Vagina (tissue), 2 donors: ENCODE measurements around the gene PLEKHA4. TPM values are rescaled to one million over a fixed set of nuclear protein-coding genes. Genes with fewer than 3 reads are reported as not detected.
"Not testable (repeated sequence)": the region's sequence is repeated elsewhere in the genome, so short reads cannot be mapped to it uniquely, and the experiment has no call there.

Experiments used
- DNase-seq, 2 donors: peaks; one replicate each; pipeline ENCODE4 v3.0.0-alpha.2; 2017; ENCODE audit errors: extremely low spot score in 2 of 2
- H3K27ac ChIP-seq: fragments of 200-600 bp; sonication (generic); one replicate; pipeline ENCODE4 v1.5.1; 2019
- H3K27me3 ChIP-seq: fragments of 200-600 bp; sonication (generic); one replicate; pipeline ENCODE4 v1.5.1; 2019
- H3K36me3 ChIP-seq, 2 donors: fragments of 200-600 bp; sonication (generic); one replicate each; pipeline ENCODE4 v1.5.1; 2017 to 2019
- H3K4me1 ChIP-seq: fragments of 200-600 bp; sonication (generic); one replicate; pipeline ENCODE4 v1.5.1; 2019
- H3K4me3 ChIP-seq, 2 donors: fragments of 200-600 bp; sonication (generic); 1 replicate in 1 of 2; 2 replicates in 1 of 2; pipeline ENCODE4 v1.5.1; 2016 to 2019
- H3K9me3 ChIP-seq: fragments of 200-600 bp; sonication (generic); one replicate; pipeline ENCODE4 v1.5.1; 2019
- CTCF ChIP-seq, 3 experiments: fragments of 450-650 bp in 2 of 3; fragments of 200-600 bp in 1 of 3; sonication (generic) in 1 of 3; IDR thresholded peaks; one replicate each; pipeline ENCODE4 v1.5.1; 2017 to 2019; ENCODE audit warnings: antibody characterized with exemption in 3 of 3, mild to moderate bottlenecking in 2 of 3, moderate library complexity in 2 of 3
- POLR2A ChIP-seq, 2 donors: fragments of 450-650 bp; IDR thresholded peaks; one replicate each; pipeline ENCODE4 v1.6.1; 2017; ENCODE audit warnings: antibody characterized with exemption in 2 of 2, mild to moderate bottlenecking in 2 of 2, moderate library complexity in 2 of 2
- POLR2AphosphoS5 ChIP-seq, 2 donors: sonication (generic); formaldehyde crosslinking; IDR thresholded peaks; one replicate each; pipeline ENCODE4 v1.9.0; 2017; ENCODE audit warnings: antibody characterized with exemption in 2 of 2, mild to moderate bottlenecking in 2 of 2, low read depth in 1 of 2; ENCODE audit not compliant: insufficient read depth in 1 of 2
- intact Hi-C: fragments of 100-400 bp; cut with DNase I; formaldehyde crosslinking; loops from one replicate; pipeline ENCODE4 v1.15.1; 2023
- total RNA-seq: library from RNA; depleted of rRNA; stranded (reverse); fragments of >200 nt; gene quantifications from one replicate; pipeline ENCODE4 v1.2.3, GENCODE V29; 2016

PLEKHA4 gene
- total RNA-seq, 1 donor from 2014 or later: 37.1 TPM

DNA sequence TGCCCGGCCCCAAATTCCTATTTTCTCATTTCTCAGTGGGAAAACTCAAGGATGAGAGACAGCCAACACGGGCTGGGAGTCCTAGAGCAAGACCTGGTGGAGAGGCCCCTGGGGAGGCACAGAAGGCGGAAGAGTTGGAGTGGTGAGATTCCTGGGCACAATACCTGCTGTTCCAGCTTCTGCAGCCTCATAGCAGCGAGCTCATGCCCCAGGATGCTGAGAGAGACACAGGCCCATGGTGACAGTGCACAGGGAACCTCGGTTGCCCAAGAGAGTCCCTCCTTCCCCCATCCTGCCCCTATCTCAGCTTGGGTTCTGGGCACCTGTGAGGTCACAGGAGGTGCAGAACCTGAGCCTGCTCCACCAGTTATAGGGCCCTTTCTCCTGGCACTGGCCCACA lies 28.8 kb upstream of the PLEKHA4 start:
- intact Hi-C loops: no loop called here

DNA sequence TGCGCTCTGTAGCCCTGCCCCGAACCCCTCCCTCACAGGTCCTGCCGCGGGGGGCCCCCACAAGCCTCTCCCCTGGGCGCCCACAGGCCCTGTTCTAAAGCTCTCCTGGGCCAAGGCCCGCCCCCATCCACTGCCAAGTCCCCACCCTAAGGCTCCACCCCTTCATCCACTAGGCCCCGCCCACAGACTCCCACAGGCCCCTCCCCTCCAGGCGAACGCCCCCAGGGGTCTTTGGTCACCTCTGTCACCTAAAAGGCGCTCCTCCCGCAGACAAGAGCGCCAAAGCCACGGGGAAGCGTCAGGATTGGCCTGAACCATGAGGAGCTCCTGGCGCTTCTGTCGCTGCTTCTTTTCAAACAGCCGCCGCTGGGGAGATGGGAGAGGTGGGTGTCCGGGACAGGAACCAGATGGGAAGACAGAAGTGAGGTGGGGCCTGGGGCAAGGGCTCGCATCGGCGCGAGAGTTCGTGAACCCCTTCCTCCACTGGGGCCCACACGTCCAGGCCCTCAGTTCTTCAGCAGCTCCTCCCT lies 27.8 kb upstream of the PLEKHA4 start:
- TF ChIP-seq POLR2AphosphoS5 (IDR thresholded peaks at IDR 0.05; ENCODE audit: insufficient read depth in 1 of 2, low read depth in 1 of 2) (peak in 1 of 2 donors; percentile 25), POLR2A (IDR thresholded peaks at IDR 0.05) (no peak)
- Histone ChIP-seq H3K27ac (peak overlapping the region; percentile 88), H3K4me1 (peaks cover 32% of the 10 kb centered on the region), H3K27me3 (no peaks in the 10 kb centered on the region), H3K9me3 (no peaks in the 10 kb centered on the region), H3K4me3 (peak overlapping the region; percentile 46 to 48), H3K36me3 (no peaks in the 10 kb centered on the region)
- intact Hi-C loops: no loop called here
- no peak for DNase-seq

More for the DNA sequence above, 28.8 kb upstream of the PLEKHA4 start:
- peaks cover 41% of the 10 kb centered on the region for H3K4me1 ChIP-seq
- no peaks in the 10 kb centered on the region for H3K9me3 ChIP-seq
- TF ChIP-seq POLR2AphosphoS5 (IDR thresholded peaks at IDR 0.05; ENCODE audit: insufficient read depth in 1 of 2, low read depth in 1 of 2) (no peak), POLR2A (IDR thresholded peaks at IDR 0.05) (no peak), CTCF (IDR thresholded peaks at IDR 0.05) (no peak)
- no peaks in the 10 kb centered on the region for H3K36me3 ChIP-seq
- H3K27ac ChIP-seq: peak overlapping the region; percentile 88
- no peaks in the 10 kb centered on the region for H3K27me3 ChIP-seq
- DNase-seq: no peak
- H3K4me3 ChIP-seq: no peak overlapping the region

- Histone ChIP-seq H3K4me1 (peaks cover 23% of the 10 kb centered on the region), H3K4me3 (peak overlapping the region in 1 of 2 donors; percentile 48), H3K27ac (no peak overlapping the region), H3K36me3 (no peaks in the 10 kb centered on the region), H3K9me3 (no peaks in the 10 kb centered on the region), H3K27me3 (no peaks in the 10 kb centered on the region)
- TF ChIP-seq CTCF (IDR thresholded peaks at IDR 0.05) (no peak), POLR2A (IDR thresholded peaks at IDR 0.05) (no peak), POLR2AphosphoS5 (IDR thresholded peaks at IDR 0.05; ENCODE audit: insufficient read depth in 1 of 2, low read depth in 1 of 2) (no peak)
- no peak for DNase-seq
- intact Hi-C loops: no loop called here
These were observed 26.8 kb upstream of the PLEKHA4 start for GRCh38 chr19:48895226-48895625.

- Histone ChIP-seq H3K27ac (no peak overlapping the region), H3K36me3 (no peaks in the 10 kb centered on the region), H3K4me1 (peaks cover 5% of the 10 kb centered on the region), H3K9me3 (no peaks in the 10 kb centered on the region), H3K27me3 (no peaks in the 10 kb centered on the region), H3K4me3 (no peak overlapping the region)
- DNase-seq: no peak
- TF ChIP-seq POLR2AphosphoS5 (IDR thresholded peaks at IDR 0.05; ENCODE audit: insufficient read depth in 1 of 2, low read depth in 1 of 2) (no peak), POLR2A (IDR thresholded peaks at IDR 0.05) (no peak), CTCF (IDR thresholded peaks at IDR 0.05) (no peak)
- intact Hi-C loops: no loop called here
These were observed 22.1 kb upstream of the PLEKHA4 start for GRCh38 chr19:48890551-48890950.

DNA sequence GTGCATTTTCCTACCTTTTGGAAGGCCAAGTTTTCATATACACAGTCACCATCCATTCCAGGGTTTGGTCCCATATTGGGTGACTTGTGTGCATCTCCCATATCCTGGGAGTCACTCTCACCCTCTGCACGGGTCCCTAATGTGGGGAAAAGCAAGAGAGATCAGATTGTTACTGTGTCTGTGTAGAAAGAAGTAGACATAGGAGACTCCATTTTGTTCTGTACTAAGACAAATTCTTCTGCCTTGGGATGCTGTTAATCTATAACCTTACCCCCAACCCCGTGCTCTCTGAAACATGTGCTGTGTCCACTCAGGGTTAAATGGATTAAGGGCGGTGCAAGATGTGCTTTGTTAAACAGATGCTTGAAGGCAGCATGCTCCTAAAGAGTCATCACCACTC lies 21.1 kb upstream of the PLEKHA4 start:
- H3K9me3 ChIP-seq: not testable (repeated sequence)

GRCh38 chr19:48887861-48888612 lies 19.6 kb upstream of the PLEKHA4 start:
- H3K9me3 ChIP-seq: no peaks in the 10 kb centered on the region
- intact Hi-C loops: no loop called here
- TF ChIP-seq POLR2AphosphoS5 (IDR thresholded peaks at IDR 0.05; ENCODE audit: insufficient read depth in 1 of 2, low read depth in 1 of 2) (no peak), CTCF (IDR thresholded peaks at IDR 0.05) (no peak), POLR2A (IDR thresholded peaks at IDR 0.05) (no peak)
- no peaks in the 10 kb centered on the region for H3K4me1 ChIP-seq
- no peak overlapping the region for H3K4me3 ChIP-seq
- H3K27ac ChIP-seq: no peak overlapping the region
- H3K27me3 ChIP-seq: no peaks in the 10 kb centered on the region
- H3K36me3 ChIP-seq: no peaks in the 10 kb centered on the region
- no peak for DNase-seq

More for the DNA sequence above, 21.1 kb upstream of the PLEKHA4 start:
- intact Hi-C loops, H3K4me3 ChIP-seq, H3K27ac ChIP-seq, H3K4me1 ChIP-seq, H3K27me3 ChIP-seq, DNase-seq, H3K36me3 ChIP-seq: not testable (repeated sequence)
